ENCODE measurements around the gene TAMALIN.

The TAMALIN gene

DNA sequence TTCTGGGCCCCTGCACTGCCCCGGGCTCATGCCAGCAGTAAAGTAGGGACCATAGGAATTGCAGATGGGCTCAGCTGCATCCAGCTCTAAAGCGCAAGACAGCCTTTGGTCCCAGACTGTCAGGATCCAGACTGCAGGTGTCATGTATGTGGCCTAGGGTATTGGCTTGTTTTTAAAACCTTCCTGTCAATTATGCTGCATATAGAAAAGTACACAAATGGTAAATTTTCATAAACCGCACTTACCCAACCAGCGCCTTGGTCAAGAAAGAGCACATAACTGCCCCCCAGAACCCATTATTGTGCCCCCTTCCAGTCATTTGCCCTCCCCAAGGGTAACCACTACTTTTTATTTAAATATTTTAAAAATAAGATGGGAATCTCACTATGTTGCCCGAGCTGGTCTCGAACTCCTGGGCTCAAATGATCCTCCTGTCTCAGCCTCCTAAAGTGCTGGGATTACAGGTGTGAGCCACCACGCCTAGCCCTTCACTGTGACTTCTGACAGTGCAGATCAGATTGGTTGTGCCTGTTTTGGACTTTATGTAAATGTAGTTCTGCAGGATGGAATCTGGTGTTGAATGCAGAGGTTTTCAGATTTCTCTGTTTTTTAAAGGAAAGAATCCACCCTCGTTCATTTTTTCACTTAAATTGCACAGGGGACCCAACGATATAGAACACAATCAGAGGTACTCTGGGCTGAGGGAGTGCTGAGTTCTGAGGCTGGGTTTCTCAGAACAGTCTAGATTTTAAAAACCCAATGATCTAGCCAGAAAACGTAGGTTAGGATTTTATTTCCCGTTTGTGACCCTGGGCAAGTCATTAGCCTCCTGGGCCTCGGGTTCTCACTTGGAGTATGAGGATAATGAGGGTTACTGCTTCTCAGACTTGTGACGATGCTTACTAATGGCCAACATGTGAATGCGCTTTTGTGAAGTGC is 51.2 kb downstream of the TAMALIN start:
- DNase-seq (ENCODE audit: low read depth in 2 of 2), result peak in 1 of 2 donors; percentile 53
- H3K4me3 ChIP-seq (replicated peaks in 1 of 2; ENCODE audit: low read depth in 2 of 2, low read length in 2 of 2), result no peak overlapping the region
- TF ChIP-seq, protein P1, sequence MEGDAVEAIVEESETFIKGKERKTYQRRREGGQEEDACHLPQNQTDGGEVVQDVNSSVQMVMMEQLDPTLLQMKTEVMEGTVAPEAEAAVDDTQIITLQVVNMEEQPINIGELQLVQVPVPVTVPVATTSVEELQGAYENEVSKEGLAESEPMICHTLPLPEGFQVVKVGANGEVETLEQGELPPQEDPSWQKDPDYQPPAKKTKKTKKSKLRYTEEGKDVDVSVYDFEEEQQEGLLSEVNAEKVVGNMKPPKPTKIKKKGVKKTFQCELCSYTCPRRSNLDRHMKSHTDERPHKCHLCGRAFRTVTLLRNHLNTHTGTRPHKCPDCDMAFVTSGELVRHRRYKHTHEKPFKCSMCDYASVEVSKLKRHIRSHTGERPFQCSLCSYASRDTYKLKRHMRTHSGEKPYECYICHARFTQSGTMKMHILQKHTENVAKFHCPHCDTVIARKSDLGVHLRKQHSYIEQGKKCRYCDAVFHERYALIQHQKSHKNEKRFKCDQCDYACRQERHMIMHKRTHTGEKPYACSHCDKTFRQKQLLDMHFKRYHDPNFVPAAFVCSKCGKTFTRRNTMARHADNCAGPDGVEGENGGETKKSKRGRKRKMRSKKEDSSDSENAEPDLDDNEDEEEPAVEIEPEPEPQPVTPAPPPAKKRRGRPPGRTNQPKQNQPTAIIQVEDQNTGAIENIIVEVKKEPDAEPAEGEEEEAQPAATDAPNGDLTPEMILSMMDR (IDR thresholded peaks at IDR 0.05; ENCODE audit: low read depth, low read length), result no peak

DNA sequence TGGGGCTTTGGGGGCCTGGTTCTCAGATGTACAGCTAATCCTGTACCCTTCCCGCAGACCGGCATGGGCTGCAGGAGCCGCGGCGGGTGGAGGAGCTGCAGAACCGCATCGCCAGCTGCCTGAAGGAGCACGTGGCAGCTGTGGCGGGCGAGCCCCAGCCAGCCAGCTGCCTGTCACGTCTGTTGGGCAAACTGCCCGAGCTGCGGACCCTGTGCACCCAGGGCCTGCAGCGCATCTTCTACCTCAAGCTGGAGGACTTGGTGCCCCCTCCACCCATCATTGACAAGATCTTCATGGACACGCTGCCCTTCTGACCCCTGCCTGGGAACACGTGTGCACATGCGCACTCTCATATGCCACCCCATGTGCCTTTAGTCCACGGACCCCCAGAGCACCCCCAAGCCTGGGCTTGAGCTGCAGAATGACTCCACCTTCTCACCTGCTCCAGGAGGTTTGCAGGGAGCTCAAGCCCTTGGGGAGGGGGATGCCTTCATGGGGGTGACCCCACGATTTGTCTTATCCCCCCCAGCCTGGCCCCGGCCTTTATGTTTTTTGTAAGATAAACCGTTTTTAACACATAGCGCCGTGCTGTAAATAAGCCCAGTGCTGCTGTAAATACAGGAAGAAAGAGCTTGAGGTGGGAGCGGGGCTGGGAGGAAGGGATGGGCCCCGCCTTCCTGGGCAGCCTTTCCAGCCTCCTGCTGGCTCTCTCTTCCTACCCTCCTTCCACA is 52.0 kb downstream of the TAMALIN start:
- peak in 1 of 2 donors; percentile 70 for DNase-seq (ENCODE audit: low read depth in 2 of 2)
- H3K4me3 ChIP-seq (replicated peaks in 1 of 2; ENCODE audit: low read depth in 2 of 2, low read length in 2 of 2), result no peak overlapping the region
- TF ChIP-seq, protein P1 (IDR thresholded peaks at IDR 0.05; ENCODE audit: low read depth, low read length), result no peak

DNA sequence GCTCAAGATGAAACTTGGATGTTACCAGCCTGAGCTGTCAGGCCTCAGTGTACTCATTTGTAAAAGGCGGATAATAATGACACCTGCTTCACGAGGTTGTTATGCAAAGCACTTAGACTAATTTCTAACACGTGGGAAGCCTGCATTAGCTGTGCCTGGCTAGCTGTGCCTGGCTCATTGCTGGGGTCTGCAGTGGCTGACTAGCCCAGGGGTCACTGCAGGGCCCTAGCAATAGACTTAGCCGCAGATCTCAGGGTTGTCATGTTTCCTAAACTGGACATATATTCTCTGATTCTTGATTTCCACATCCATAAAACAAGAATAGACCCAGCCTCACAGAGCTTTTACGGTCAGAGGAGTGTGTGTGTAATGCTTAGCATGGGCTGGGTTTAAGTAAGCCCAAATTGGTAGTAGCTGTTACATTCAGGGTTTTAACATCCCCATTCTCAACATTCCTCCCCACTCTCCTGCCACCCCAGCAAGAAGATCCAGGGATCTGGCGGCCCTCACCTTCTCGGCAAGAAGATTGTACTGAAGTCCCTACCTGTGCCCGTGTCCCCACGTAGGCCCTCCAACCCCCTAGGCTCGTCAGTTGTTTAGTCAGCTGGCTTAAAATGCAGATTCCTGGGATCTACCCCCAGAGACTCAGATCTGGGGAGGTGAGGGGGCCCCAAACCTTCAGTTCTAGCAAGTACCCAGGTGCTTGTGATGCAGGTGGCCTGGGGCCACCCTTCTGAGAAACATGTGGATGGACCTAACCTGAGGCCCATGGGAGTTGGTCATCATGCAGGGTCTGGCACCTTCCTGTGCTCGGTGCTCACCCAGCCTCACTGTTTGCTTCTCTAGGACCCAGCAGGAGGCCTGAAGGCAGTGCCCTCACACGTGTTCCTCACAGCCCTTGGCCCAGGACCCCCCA is 53.1 kb downstream of the TAMALIN start:
- TF ChIP-seq, protein P1 (IDR thresholded peaks at IDR 0.05; ENCODE audit: low read depth, low read length), result no peak
- no peak overlapping the region for H3K4me3 ChIP-seq (replicated peaks in 1 of 2; ENCODE audit: low read depth in 2 of 2, low read length in 2 of 2)
- peak in 1 of 2 donors; percentile 84 for DNase-seq (ENCODE audit: low read depth in 2 of 2)

DNA sequence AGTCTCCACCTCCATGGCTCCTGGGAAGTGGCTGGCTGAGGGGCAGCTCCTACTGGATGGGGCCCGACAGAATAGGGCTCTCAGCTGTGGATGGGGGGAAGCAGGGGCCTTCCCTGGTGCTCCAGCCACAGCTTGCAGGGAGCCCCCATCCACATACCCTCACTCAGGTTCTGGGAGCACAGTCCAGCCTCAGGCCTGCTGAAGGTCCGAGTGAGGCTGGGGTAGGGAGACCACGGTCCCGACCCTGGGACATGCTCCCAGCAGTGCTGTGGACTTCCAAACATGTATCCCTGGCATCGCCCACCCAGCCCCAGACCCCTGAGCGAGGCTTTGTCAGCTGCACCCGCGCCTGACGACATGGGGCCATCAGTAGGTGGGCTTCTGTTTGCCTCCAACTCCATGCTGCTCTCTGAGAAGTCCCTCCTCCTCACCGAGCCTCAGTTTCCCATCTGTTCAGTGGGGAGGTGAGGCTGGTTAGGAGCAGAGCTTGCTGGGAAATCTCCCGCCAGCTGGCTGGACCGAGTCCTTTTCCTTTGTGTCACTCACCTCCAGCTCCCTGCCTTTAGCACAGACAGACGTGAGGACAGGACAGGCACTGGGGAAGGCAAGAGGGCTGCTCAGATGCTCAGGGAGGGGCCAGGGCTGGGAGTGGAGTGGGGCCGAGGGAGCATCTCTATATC is 53.9 kb downstream of the TAMALIN start:
- no peak overlapping the region for H3K4me3 ChIP-seq (replicated peaks in 1 of 2; ENCODE audit: low read depth in 2 of 2, low read length in 2 of 2)
- peak in 1 of 2 donors; percentile 60 for DNase-seq (ENCODE audit: low read depth in 2 of 2)
- TF ChIP-seq, protein P1 (IDR thresholded peaks at IDR 0.05; ENCODE audit: low read depth, low read length), result no peak

DNA sequence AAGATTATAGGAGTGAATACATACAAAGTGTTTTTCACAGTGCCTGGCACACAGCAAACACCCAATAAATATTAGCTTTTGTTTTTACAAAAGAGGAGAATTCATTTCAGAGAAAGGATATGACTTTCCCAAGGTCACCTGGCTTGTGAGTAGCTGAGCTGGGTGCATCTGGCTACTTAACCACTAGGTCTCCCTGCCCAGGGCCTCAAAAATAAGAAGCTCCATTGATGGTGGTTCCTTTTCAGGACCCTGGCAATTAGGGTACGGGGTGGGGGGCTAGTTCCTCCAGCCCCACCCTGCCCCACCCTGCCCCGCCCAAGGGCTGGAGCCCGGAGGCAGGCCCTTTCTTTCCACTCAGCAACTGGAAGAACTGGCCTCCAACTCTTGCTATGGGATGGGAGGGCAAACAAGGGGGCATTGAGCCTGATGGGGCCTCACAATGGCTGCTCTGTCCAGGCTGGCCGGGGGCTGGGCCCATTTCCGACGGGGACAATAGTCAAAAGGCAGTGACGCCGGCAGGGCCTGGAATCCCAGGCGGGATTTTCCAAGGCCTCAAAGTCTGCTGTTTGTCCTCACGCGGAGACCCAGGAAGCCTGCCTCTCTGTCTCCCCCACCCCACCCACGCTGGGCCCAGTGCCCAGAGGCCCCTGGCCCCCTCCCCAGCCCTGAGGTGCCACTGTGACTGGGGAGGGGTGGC is 54.9 kb downstream of the TAMALIN start:
- TF ChIP-seq, protein P1 (IDR thresholded peaks at IDR 0.05; ENCODE audit: low read depth, low read length), result no peak
- no peak for DNase-seq (ENCODE audit: low read depth in 2 of 2)
- no peak overlapping the region for H3K4me3 ChIP-seq (replicated peaks in 1 of 2; ENCODE audit: low read depth in 2 of 2, low read length in 2 of 2)

Measured in cardiac fibroblast (primary cell).